ENCODE results near the gene ARSA. TPM values are rescaled to one million over a fixed set of nuclear protein-coding genes. Genes with fewer than 3 reads are reported as not detected.
"Not testable (repeated sequence)": the region's sequence is repeated elsewhere in the genome, so short reads cannot be mapped to it uniquely, and the experiment has no call there.

Gene ARSA
- polyA plus RNA-seq (ENCODE audit: insufficient read length in 12 of 12): 10 to 100 TPM in 11 of 12 donors, not detected in 1; 10.4 to 22.9 (median 13.4) TPM
- long read RNA-seq, donor 1, partial matches to known transcripts: 0 of 9 reads
- long read RNA-seq, donor 1, other reads (novel, unspliced or antisense): 0 of 9 reads
- long read RNA-seq, donor 2, partial matches to known transcripts: 0 of 3 reads
- long read RNA-seq, donor 2, other reads (novel, unspliced or antisense): 0 of 3 reads
- long read RNA-seq, donor 3, partial matches to known transcripts: 0 of 3 reads
- long read RNA-seq, donor 3, other reads (novel, unspliced or antisense): 0 of 3 reads
- long read RNA-seq, donor 4, partial matches to known transcripts: 0 of 1 reads
- long read RNA-seq, donor 4, other reads (novel, unspliced or antisense): 0 of 1 reads
- long read RNA-seq, donor 5, partial matches to known transcripts: 0 of 3 reads
- long read RNA-seq, donor 5, other reads (novel, unspliced or antisense): 0 of 3 reads
- long read RNA-seq, donor 6, partial matches to known transcripts: 0 of 4 reads
- long read RNA-seq, donor 6, other reads (novel, unspliced or antisense): 0 of 4 reads
- long read RNA-seq, donor 7, partial matches to known transcripts: 0 of 2 reads
- long read RNA-seq, donor 7, other reads (novel, unspliced or antisense): 0 of 2 reads
- long read RNA-seq, donor 8, partial matches to known transcripts: 0 of 3 reads
- long read RNA-seq, donor 8, other reads (novel, unspliced or antisense): 0 of 3 reads
- long read RNA-seq, donor 9, partial matches to known transcripts: 0 of 3 reads
- long read RNA-seq, donor 9, other reads (novel, unspliced or antisense): 0 of 3 reads
- long read RNA-seq, donor 10, partial matches to known transcripts: 0 of 5 reads
- long read RNA-seq, donor 10, other reads (novel, unspliced or antisense): 0 of 5 reads
- long read RNA-seq, donor 11, partial matches to known transcripts: 0 of 4 reads
- long read RNA-seq, donor 11, other reads (novel, unspliced or antisense): 0 of 4 reads

DNA sequence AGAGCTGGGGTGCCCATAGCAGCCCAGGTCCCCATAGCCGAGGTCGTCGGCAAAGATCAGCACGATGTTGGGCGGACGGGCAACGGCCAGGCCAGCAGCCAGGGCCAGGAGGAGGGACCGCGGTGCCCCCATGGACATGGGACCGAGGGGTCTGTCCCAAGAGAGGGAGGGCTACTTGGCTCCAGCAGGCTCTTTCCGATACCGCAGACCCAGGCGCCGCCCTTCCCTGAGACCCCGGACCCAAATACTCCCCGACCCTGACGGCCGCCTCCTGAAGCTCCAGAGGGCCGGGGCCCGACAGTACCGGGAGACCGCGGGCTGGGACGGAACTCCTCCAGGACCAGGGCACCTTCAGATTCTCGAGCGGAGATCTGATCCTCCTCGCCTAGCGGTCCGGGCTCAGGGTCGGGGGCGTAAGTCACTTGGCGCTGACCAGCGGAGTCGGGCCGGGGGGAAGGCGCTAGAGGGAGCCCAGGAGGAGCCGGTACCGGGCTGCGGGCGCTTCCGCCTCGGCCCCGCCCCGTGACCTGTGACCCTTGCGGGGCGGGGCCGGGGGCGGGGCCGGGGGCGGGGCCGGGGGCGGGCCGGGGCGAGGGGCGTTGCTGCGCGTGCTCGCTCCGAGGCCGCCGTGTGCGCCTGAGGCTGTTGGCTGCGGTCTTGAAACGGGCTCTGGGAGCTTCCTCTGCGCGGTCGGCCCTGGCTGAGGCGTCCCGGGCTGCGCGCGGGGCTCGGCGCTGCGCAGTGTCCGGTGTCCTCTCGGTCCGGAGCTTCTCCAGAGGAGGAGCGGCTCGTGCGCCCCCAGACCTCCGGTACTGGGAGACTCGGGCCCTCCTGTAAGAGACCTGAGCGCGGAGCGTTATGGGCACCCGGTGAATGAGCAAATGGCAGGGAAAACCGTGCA, at the start of gene ARSA:
Gene ARSA (minus strand): TSS at position 511 of the 901 bp plus-strand sequence. CDS start 373 bp downstream, at position 138.
- peak; percentile 81 for DNase-seq

DNA sequence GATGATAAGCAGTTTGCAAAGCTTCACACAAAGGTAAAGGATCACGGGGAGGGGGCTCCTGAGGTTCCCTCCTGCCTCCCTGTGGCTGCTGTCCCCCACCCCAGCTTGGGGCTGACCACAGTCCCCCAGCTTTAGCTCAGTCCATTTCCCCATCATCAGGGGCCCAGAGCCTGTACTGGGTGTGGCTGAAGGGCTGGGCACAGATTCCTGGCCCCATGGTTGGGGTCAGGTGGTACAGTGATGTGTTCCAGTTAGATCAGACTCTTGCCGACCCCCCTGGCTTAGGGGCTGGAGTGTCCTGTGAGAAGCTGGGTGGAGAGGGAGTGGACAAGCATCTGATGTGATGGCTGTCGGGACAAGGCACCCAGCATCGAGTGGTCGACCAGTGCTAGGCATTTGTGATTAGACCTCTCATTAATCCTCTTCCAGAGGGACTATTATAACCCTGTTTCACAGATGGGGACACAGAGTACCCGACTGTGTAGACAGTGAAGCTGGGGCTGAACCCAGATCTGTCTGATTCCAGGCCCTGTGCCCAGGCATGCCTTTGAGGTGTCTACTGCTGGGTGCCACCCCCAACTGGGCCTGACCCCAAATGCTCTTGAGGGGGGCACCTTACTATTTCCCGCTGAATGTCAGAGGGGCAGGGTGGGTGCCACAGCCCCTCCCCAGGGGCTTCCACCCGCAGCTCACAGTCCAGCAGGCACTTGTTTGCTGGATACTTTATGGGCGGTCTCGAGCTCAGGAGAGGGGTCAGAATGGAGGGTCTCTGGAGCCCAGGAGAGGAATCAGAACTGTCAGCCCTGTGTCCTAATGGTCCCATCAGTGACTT, 48.9 kb upstream of the ARSA start:
- DNase-seq: no peak

DNA sequence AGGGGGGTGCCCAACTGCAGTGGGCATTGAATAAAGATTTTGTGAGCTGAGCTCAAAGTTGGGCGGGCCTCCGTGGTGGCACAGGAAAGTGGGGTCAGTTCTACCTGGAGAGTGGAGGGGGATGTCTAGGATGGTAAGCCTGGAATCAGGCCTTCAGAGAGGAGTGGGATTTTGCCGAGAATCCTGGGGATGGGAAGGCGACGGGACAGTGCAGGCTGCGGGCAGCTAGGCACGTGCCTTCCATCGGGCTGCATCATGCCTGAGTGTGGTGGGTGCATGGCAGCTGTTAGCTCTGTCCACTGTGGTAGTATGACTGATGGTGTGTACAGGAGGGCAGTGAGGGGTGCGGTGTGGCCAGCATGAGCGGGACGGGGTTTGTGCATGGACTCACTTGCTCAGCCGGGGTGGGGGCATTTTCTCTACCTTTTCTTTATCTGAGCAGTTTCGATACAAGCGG, 48.3 kb upstream of the ARSA start:
- DNase-seq: no peak

DNA sequence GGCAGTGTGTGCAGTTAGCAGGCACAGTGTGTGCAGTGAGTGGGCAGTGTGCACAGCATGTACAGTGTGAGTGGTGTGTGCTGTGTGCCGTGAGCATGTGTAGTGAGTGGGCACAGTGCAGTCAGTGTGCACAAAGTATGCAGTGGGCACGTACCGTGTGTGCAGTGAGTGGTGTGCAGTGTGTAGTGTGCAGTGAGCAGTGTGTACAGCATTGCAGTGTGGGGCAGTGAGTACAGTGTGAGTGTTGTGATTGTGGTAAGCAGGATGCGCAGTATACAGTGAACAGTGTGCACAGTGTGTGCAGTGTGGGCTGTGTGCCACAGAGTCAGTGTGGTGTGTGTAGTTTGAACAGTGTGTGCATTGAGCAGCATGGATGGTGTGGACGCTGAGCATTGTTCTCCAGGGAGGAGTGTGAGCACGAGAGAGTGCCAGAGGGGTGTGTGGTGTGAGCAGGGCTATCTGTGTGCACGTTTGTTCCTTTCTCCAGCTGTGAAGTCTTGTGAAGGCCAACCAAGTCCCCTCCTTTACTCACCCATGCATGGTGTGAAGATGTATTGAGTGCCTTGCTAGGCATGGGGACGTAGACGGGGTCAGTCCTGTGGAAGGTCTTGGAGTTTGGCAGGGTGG, 47.7 kb upstream of the ARSA start:
- DNase-seq: no peak

DNA sequence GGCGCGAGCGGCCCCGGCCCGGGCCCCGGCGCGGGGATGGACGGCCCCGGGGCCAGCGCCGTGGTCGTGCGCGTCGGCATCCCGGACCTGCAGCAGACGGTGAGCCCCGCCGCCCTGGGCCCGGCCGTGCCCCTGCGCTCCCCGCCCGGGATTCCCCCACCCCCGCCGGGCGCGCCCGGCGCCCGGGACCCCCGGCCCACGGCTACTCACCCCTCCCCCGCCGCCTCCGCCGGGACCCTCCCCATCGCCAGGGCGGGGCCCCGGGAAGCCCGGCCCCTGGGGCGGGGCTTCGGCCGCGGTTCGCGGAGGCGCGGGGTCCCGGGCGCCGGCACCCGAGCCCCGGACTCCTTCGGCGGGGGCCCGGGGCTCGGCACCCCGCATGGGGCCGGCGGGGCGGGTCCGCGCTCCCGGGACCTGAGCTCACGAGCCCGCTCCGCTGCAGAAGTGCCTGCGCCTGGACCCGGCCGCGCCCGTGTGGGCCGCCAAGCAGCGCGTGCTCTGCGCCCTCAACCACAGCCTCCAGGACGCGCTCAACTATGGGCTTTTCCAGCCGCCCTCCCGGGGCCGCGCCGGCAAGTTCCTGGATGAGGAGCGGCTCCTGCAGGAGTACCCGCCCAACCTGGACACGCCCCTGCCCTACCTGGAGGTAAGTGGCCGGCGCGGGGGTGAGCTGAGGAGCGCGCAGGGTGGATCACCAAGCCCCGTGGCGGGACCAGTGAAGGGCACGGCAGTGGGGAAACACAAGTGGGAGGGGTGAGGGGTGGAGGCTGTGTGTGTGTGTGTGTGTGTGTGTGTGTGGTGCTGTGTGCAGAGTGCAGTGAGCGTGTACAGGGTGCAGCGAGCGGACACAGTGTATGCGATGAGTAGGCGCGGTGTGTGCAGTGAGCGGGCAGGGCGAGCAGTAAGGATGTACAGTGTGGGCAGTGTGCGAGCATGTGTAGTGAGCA, 46.9 kb upstream of the ARSA start:
- DNase-seq: no peak

DNA sequence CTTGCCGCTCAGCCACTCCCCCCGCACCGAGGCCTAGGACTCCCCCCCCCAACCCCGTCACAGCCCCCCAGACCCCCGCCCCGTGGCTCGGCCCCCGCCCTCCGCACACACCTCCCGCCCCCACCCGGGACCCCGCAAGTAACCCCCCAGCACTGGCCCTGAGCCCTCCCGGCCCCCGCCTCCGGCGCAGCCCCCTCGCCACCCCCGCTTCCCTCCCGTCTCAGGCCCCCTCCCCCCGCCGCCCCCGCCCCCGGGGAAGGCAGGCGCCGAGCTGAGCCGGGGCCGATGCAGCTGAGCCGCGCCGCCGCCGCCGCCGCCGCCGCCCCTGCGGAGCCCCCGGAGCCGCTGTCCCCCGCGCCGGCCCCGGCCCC, 46.2 kb upstream of the ARSA start:
- no peak for DNase-seq

DNA sequence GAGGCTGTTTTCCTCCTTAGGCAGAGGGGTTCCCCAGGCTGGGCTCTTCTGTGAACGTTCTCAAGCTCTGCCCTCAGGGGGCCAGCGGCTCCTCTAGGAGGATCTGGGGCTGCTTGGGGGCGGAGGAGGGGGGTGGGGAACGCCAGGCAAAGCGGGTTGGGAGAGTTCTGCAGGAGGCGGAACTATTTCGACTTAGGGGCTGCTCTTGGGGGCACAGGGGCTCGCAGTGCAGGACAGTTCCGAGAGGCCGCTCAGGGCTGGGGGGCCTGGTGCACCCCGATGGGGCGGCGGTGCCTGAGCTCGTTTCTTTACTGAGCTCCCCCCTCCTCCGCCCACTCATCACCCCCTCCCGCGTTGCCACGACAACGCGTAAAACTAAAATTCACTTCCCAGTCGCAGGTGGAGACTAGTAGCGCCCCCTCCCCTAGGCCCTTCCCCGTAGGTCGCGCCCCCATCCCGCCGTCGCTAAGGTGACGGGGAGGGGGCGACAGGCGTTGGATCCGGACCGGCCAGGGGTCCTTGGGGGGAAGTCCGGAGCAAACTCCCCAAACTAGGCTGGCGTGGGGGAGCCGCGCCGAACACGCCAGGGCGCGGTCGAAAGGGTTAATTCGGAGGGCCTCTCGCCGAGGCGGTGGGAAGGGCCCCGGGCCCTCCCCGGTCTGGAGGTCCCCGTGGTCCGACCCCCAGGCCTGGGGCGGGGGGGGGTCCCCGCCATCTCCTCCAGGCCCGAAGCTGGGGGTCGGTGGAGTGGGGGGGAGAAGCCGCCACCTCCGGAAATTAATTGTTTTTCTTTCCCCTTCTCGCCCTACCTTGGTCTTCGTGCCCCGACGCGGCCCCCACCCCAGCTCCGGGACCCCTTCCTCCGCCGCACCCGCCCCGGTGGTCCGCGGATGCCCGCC, 45.5 kb upstream of the ARSA start:
- no peak for DNase-seq

DNA sequence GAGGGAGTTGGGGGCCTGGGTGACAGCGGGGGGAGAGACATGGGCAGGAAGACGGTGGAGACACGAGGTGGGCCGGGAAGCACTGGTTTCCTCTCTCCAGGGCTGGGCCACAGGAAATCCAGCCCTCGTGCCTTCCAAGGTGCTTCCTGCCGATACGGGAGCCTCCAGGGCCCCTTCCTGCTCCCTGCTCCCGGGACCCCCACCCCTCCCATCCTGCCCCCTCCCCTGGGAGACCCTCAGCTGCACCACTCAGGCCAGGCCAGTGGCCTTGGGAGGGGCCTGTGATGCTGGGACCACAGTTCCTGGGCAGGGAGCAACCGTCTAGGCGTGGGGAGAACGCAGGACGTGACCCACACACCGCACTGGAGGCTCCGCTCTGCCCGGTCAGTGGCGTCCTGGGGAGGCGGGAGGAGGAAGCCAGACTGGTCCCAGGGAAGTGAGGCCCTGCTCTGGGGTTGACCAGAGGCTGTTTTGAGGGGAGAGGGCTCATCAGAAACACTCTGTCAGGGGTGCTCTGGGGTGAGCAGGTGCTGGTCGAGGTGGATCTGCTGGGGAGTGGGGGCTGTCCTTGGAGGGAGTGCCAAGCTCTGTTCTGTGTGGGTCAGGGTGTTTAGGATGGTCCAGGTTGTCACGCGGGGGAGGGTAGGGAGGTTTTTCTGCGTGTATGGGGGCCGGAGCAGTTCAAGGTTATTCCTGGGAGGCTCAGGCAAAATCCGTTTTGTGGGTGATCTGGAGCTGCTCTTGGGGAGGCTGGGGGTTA, 44.7 kb upstream of the ARSA start, which contains the start of gene SHANK3:
Gene SHANK3 (plus strand): TSS at position 353 of the 760 bp plus-strand sequence.
- no peak for DNase-seq

DNA sequence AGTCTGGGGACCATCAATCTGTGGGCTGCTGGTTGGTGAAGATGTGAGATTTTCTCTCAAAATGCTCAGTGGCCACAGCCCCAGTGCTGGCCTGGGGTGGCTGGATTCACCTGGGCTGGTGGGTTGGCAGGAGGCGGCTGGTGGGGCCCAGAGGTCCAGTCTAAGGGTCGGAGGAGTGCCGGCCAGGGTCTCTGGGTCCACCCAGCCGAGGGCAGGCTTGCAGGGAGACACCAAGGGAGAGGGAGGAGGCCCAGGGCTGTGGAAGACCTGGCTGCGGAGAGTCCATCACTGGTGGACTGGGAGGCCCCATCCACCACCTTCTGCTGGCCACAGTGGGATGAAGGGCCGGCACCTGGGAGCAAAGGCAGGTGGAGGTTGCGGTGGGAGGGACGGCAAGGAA, 44.1 kb upstream of the ARSA start:
- DNase-seq: no peak

DNA sequence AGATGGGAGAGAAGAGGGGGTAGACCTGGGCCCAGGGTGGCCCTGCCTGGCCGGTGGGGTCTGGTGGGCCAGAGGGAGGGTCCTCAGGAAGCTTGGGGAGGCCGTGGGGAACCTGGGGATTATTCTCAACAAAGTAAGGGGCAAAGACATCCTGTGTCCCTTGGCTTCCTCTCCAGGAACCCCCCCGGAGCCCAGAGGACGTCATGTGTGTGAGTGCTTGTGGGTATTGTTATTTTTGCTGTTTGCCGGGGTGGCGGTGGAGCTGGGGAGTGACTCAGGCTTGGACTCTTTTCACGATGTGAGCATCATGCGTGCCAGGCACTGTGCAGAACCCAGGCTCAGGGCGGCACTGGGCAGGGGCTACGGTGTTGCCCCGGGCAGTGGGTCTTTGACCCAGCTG, 43.7 kb upstream of the ARSA start:
- DNase-seq: no peak

DNA sequence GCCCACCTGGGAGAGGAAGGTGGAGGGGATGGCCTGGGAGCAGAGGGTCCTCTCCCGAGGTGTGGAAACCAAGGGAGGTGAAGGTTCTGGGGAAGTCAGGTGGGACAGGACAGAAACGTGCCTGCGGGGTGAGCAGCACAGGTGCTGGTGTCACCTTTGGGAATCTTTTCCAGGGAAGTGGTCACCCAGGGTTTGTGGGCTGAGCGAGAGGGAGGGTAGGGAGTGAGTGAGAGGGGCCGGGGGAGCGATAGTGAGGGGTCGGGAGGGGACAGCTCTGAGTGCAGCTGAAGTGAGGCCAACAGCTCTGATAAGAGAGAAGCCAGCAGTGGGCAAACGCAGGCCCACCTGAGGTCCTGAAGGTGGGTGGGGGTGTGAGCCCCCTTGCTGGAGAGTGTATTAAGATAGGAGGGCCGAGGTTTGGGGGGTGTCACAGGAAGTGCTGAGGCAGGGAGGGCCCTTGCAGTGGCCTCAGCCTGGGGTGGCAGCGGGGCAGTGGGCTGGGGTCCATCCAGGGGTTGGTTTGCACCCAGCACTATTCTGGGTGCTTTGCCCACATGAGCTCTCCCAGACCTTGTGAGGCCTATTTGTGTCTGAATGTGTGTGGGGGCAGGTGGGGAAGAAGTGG, 43.1 kb upstream of the ARSA start:
- no peak for DNase-seq

DNA sequence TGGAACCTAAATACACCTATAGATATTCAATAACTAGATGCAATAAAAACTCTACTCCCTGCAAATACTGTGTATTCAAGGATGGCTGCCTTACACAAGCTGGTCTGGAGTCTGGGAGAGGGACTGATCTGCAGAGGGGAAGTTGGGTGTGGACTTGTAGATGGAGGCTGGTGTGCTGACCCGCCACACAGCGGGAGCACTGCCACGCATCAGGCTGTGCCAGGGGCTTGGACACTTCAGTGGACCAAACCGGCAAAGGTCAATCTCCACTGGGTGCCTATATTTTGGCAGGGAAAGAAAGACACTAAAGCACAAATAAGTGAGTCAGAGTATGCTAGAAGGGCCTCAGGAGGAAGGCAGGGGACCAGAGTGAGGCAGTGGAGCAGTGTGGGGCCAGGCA, 42.6 kb upstream of the ARSA start:
- DNase-seq: no peak

DNA sequence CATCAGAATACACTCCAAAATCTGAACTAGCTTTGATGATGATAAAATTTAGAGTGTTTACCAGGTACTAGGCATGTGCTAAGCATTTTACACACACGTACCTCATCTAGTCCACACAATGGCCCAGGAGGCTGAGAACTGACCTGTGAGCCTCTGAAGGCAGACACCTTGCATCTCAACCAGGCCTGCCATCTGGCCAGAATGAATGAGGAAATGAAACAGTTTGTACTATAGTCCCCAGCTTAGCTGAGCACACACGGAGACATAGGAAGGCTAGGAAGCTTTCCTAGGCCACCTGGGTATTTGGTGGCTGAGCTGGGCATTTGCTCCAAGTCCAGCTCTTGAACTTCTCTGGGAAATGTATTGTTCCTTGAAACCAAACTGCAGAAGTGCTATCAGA, 37.8 kb upstream of the ARSA start:
- DNase-seq: no peak

DNA sequence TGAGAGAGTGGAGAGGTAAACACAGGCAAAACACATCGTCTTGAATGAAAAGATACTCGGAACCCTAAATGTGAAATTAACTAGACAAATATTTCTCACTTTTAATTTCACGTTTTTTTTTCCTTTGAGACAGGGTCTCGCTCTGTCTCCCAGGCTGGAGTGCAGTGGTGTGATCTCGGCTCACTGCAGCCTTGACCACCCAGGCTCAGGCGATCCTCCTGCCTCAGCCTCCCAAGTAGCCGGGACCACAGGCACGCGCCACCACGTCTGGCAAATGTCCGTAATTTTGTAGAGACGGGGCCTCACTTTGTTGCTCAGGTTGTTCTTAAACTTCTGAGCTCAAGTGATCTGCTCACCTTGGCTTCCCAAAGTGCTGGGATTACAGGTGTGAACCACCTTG, 37.3 kb upstream of the ARSA start:
- DNase-seq: no peak

DNA sequence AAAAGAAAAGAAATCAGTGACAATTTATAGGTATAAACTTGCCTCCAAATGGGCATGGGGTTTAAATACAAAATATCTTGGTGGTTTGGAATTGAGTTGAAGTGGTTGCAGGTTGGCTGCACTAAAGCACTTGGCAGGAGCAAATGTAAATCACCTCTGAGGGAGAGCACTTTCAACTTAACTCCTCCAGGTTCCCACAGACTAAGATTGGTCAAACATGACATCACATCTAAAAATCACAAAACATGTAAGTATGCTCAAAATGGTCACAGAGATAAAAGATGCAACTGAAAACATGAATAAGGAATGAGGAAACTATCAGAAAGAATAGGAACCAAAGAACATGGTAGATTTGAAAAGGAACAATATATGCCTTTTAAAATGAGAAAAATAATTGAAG, 32.4 kb upstream of the ARSA start:
- no peak for DNase-seq

DNA sequence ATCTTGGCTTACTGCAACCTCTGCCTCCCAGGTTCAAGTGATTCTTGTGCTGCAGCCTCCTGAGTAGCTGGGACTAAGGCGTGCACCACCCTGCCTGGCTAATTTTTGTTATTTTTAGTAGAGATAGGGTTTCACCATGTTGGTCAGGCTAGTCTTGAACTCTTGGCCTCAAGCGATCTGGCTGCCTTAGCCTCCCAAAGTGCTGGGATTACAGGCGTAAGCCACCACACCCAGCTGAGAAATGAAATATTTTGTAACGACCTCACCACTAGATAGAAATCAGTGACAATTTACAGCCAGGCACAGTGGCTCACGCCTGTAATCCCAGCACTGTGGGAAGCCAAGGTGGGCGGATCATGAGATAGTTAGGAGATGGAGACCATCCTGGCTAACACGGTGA, 31.8 kb upstream of the ARSA start:
- not testable (repeated sequence) for DNase-seq

Measured in muscle of arm (tissue), 14 donors.